SK-N-SH (cell line): Measurements from ENCODE around the gene GNB5.

Experiments
- CTCF ChIP-seq: fragments of 200-600 bp; sonication (generic); IDR thresholded peaks from 2 replicates; pipeline ENCODE4 v1.6.1; 2017; ENCODE audit warnings: antibody characterized with exemption, mild to moderate bottlenecking, moderate library complexity
- EP300 ChIP-seq, 2 experiments: IDR thresholded peaks; 2 replicates each; pipeline versions ENCODE4 v1.4.0 to v1.6.1; 2012; ENCODE audit warnings: borderline replicate concordance in 1 of 2, low read depth in 1 of 2, low read length in 1 of 2
- TEAD4 ChIP-seq: IDR thresholded peaks from 2 replicates; pipeline ENCODE4 v1.4.0; 2012; ENCODE audit warnings: mild to moderate bottlenecking, borderline replicate concordance; ENCODE audit not compliant: insufficient read depth
- TF ChIP-seq, protein P1 (sequence below): fragments of 150-350 bp; IDR thresholded peaks from 2 replicates; pipeline ENCODE4 v1.6.1; 2017; ENCODE audit warnings: antibody characterized with exemption, low read length, low read depth, borderline replicate concordance
- TF ChIP-seq, protein P2 (sequence below): IDR thresholded peaks from 2 replicates; pipeline ENCODE4 v1.6.1; 2012; ENCODE audit warnings: mild to moderate bottlenecking, low read depth, low read length, moderate library complexity

DNA sequence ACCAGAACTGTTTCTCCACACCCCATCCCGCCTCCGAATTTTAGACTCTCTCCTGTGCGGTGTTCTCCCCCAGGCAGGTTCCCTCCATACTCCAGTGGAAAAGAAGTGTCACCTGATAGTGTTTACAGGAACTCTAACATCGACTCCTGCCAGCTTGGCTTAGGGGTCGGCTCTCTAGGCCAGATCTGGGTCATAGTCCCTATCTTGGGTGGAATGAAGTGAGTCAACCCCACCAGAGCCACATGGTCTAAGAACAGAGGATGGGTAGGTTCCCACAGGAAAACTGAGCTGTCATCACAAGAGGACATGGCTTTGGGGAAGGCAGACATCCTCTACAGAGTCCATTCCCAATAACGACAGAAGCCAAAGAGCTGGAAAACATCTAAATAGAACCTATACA, 84.6 kb downstream of the GNB5 start:
- TF ChIP-seq CTCF = no peak
- TF ChIP-seq EP300 (IDR thresholded peaks at IDR 0.05; ENCODE audit: borderline replicate concordance in 1 of 2, low read depth in 1 of 2, low read length in 1 of 2) = no peak
- TF ChIP-seq TEAD4 = no peak
- TF ChIP-seq, protein P1, sequence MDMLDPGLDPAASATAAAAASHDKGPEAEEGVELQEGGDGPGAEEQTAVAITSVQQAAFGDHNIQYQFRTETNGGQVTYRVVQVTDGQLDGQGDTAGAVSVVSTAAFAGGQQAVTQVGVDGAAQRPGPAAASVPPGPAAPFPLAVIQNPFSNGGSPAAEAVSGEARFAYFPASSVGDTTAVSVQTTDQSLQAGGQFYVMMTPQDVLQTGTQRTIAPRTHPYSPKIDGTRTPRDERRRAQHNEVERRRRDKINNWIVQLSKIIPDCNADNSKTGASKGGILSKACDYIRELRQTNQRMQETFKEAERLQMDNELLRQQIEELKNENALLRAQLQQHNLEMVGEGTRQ = no peak
- TF ChIP-seq, protein P2, sequence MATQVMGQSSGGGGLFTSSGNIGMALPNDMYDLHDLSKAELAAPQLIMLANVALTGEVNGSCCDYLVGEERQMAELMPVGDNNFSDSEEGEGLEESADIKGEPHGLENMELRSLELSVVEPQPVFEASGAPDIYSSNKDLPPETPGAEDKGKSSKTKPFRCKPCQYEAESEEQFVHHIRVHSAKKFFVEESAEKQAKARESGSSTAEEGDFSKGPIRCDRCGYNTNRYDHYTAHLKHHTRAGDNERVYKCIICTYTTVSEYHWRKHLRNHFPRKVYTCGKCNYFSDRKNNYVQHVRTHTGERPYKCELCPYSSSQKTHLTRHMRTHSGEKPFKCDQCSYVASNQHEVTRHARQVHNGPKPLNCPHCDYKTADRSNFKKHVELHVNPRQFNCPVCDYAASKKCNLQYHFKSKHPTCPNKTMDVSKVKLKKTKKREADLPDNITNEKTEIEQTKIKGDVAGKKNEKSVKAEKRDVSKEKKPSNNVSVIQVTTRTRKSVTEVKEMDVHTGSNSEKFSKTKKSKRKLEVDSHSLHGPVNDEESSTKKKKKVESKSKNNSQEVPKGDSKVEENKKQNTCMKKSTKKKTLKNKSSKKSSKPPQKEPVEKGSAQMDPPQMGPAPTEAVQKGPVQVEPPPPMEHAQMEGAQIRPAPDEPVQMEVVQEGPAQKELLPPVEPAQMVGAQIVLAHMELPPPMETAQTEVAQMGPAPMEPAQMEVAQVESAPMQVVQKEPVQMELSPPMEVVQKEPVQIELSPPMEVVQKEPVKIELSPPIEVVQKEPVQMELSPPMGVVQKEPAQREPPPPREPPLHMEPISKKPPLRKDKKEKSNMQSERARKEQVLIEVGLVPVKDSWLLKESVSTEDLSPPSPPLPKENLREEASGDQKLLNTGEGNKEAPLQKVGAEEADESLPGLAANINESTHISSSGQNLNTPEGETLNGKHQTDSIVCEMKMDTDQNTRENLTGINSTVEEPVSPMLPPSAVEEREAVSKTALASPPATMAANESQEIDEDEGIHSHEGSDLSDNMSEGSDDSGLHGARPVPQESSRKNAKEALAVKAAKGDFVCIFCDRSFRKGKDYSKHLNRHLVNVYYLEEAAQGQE = no peak
